Esophagus squamous epithelium (tissue), 5 donors: ENCODE data around the gene COL23A1. TPM values are rescaled to one million over a fixed set of nuclear protein-coding genes. Genes with fewer than 3 reads are reported as not detected.
A peak's percentile ranks its signal among the peaks of the same experiment; 100 is the strongest.

Source experiments
- DNase-seq: peaks from one replicate; lab custom pipeline; 2025; lab: John Stamatoyannopoulos, UW
- H3K27ac ChIP-seq, 4 donors: fragments of 200-600 bp; sonication (generic); one replicate each; pipeline ENCODE4 v1.5.1; 2016 to 2019; ENCODE audit warnings: mild to moderate bottlenecking in 1 of 4
- H3K27me3 ChIP-seq, 4 donors: fragments of 200-600 bp; sonication (generic); 1 replicate in 3 of 4; 2 replicates in 1 of 4; pipeline versions ENCODE4 v1.5.1 to v1.6.0; 2017 to 2021; ENCODE audit warnings: antibody characterized with exemption in 1 of 4
- H3K36me3 ChIP-seq, 3 donors: fragments of 200-600 bp; sonication (generic); one replicate each; pipeline ENCODE4 v1.5.1; 2016 to 2019
- H3K4me1 ChIP-seq, 3 donors: fragments of 200-600 bp; sonication (generic); one replicate each; pipeline ENCODE4 v1.5.1; 2017 to 2019
- H3K4me3 ChIP-seq, 4 donors: fragments of 200-600 bp; sonication (generic); 1 replicate in 3 of 4; 2 replicates in 1 of 4; pipeline ENCODE4 v1.5.1; 2016 to 2019; ENCODE audit warnings: mild to moderate bottlenecking in 2 of 4, moderate library complexity in 1 of 4
- H3K9me3 ChIP-seq, 3 donors: fragments of 200-600 bp; sonication (generic); one replicate each; pipeline ENCODE4 v1.5.1; 2016 to 2019
- POLR2A ChIP-seq, 4 donors: fragments of 450-650 bp; IDR thresholded peaks; one replicate each; pipeline ENCODE4 v1.6.1; 2017; ENCODE audit warnings: antibody characterized with exemption in 4 of 4, mild to moderate bottlenecking in 4 of 4, moderate library complexity in 3 of 4
- WGBS, 2 donors: methylation state at CpG; one replicate each; pipeline ENCODE4 v1.1.5; 2018; 5-methylcytosine and 5-hydroxymethylcytosine counted together
- intact Hi-C: fragments of 100-400 bp; cut with DNase I; formaldehyde crosslinking; loops from one replicate; pipeline ENCODE4 v1.15.0; 2022
- total RNA-seq, 4 donors: library from RNA; depleted of rRNA; stranded (reverse); fragments of >200 nt; gene quantifications; one replicate each; pipeline ENCODE4 v1.1.0, GENCODE V29; 2016
- TF ChIP-seq, protein P1 (sequence below), 6 experiments: fragments of 450-650 bp in 4 of 6; fragments of 200-600 bp in 2 of 6; sonication (generic) in 2 of 6; IDR thresholded peaks; one replicate each; pipeline ENCODE4 v1.5.1; 2016 to 2019; ENCODE audit warnings: antibody characterized with exemption in 6 of 6, mild to moderate bottlenecking in 4 of 6, moderate library complexity in 4 of 6
- donor health status: DM: yes; HTN: yes; CAD: no.

The COL23A1 gene
- total RNA-seq, 4 donors from 2014 or later = 0.41 to 1.5 (median 0.44) TPM; not detected in 1

- 71 to 79% methylated on average over 7 of the region's 7 CpGs for WGBS, 2 donors
- Histone ChIP-seq H3K4me1 (no peaks in the 10 kb centered on the region), H3K27me3 (peaks cover 0 to 21% (median 0%) of the 10 kb centered on the region in 4 donors), H3K4me3 (no peak overlapping the region), H3K36me3 (no peaks in the 10 kb centered on the region), H3K9me3 (no peaks in the 10 kb centered on the region), H3K27ac (no peak overlapping the region)
- TF ChIP-seq, protein P1, sequence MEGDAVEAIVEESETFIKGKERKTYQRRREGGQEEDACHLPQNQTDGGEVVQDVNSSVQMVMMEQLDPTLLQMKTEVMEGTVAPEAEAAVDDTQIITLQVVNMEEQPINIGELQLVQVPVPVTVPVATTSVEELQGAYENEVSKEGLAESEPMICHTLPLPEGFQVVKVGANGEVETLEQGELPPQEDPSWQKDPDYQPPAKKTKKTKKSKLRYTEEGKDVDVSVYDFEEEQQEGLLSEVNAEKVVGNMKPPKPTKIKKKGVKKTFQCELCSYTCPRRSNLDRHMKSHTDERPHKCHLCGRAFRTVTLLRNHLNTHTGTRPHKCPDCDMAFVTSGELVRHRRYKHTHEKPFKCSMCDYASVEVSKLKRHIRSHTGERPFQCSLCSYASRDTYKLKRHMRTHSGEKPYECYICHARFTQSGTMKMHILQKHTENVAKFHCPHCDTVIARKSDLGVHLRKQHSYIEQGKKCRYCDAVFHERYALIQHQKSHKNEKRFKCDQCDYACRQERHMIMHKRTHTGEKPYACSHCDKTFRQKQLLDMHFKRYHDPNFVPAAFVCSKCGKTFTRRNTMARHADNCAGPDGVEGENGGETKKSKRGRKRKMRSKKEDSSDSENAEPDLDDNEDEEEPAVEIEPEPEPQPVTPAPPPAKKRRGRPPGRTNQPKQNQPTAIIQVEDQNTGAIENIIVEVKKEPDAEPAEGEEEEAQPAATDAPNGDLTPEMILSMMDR (IDR thresholded peaks at IDR 0.05) = no peak
- no peak for TF ChIP-seq POLR2A (IDR thresholded peaks at IDR 0.05)
- no peak for DNase-seq
- intact Hi-C loops = loop anchor here (10.0 kb wide), 1 partner anchor 267 kb away; no protein-coding TSS in a partner anchor
These were observed 38.7 kb downstream of the COL23A1 start for GRCh38 chr5:178551468-178551867.

GRCh38 chr5:178551059-178551458 lies 39.1 kb downstream of the COL23A1 start:
- intact Hi-C loops = loop anchor here (10.0 kb wide), 1 partner anchor 266 kb away; no protein-coding TSS in a partner anchor
- Histone ChIP-seq H3K36me3 (no peaks in the 10 kb centered on the region), H3K4me1 (no peaks in the 10 kb centered on the region), H3K27me3 (peaks cover 0 to 25% (median 0%) of the 10 kb centered on the region in 4 donors), H3K9me3 (no peaks in the 10 kb centered on the region), H3K4me3 (no peak overlapping the region), H3K27ac (no peak overlapping the region)
- no peak for DNase-seq
- TF ChIP-seq POLR2A (IDR thresholded peaks at IDR 0.05) = no peak
- TF ChIP-seq, protein P1 (IDR thresholded peaks at IDR 0.05) = peak in 4 of 6 experiments; percentile 14 to 53 (median 42)

GRCh38 chr5:178548746-178549145 lies 41.4 kb downstream of the COL23A1 start:
- no peaks in the 10 kb centered on the region for H3K4me1 ChIP-seq
- no peak overlapping the region for H3K4me3 ChIP-seq
- peaks cover 0 to 32% (median 0%) of the 10 kb centered on the region in 4 donors for H3K27me3 ChIP-seq
- intact Hi-C loops = no loop called here
- H3K27ac ChIP-seq = no peak overlapping the region
- no peak for TF ChIP-seq POLR2A (IDR thresholded peaks at IDR 0.05)
- TF ChIP-seq, protein P1 (IDR thresholded peaks at IDR 0.05) = no peak
- 63 to 79% methylated on average over 9 of the region's 9 CpGs for WGBS, 2 donors
- no peak for DNase-seq
- H3K9me3 ChIP-seq = no peaks in the 10 kb centered on the region
- H3K36me3 ChIP-seq = no peaks in the 10 kb centered on the region

- Histone ChIP-seq H3K4me3 (no peak overlapping the region), H3K4me1 (no peaks in the 10 kb centered on the region), H3K27ac (no peak overlapping the region), H3K9me3 (no peaks in the 10 kb centered on the region), H3K36me3 (no peaks in the 10 kb centered on the region), H3K27me3 (peaks cover 0 to 32% (median 0%) of the 10 kb centered on the region in 4 donors)
- DNase-seq = no peak
- 68 to 81% methylated on average over 4 to 5 of the region's 6 CpGs for WGBS, 2 donors
- TF ChIP-seq POLR2A (IDR thresholded peaks at IDR 0.05) = no peak
- TF ChIP-seq, protein P1 (IDR thresholded peaks at IDR 0.05) = no peak
- intact Hi-C loops = no loop called here
These were observed 42.3 kb downstream of the COL23A1 start for GRCh38 chr5:178547753-178548415.

DNA sequence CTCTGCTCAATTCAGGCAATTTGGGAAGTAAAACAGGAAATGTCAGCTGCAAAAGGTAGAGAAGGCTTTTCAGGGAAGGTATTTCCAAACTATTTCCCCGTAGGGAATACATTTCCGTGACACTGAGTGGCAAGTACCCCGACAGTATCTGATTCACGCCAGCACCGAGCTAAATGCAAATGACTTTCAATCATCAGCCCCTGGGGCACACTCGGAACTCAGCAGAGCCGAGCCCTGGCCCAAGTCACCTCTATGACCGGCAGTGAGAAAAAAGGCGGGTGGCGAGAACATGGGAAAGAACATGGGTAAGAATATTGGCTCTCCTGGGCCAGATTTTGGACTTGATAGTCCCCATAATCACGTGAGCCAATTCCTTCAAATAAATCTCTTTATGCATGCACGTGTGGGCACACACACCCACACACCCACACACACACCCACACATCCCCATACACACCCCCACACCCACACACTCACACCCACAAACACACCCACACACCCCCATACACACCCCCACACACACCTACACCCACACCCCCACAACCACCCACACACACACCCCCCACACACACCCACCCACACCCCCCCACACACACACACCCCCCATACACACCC lies 43.0 kb downstream of the COL23A1 start:
- peaks cover 0 to 27% (median 0%) of the 10 kb centered on the region in 4 donors for H3K27me3 ChIP-seq
- no peak overlapping the region for H3K4me3 ChIP-seq
- no peak for DNase-seq
- intact Hi-C loops = no loop called here
- H3K27ac ChIP-seq = no peak overlapping the region
- peaks cover 0 to 5% (median 0%) of the 10 kb centered on the region in 3 donors for H3K4me1 ChIP-seq
- WGBS, 2 donors = 68 to 82% methylated on average over 12 of the region's 12 CpGs
- no peak for TF ChIP-seq POLR2A (IDR thresholded peaks at IDR 0.05)
- TF ChIP-seq, protein P1 (IDR thresholded peaks at IDR 0.05) = no peak
- no peaks in the 10 kb centered on the region for H3K36me3 ChIP-seq
- H3K9me3 ChIP-seq = no peaks in the 10 kb centered on the region
